ENCODE results near the gene PCDHA1.

- TF ChIP-seq CTCF (conservative IDR thresholded peaks at IDR 0.05; ENCODE audit: low read length) (no peak), EZH2phosphoT487 (IDR thresholded peaks at IDR 0.05; ENCODE audit: borderline replicate concordance) (no peak)
These were observed 180.0 kb downstream of the PCDHA1 start for GRCh38 chr5:140965905-140966292.

Data from Loucy (cell line).